ENCODE data around the gene MYLK2.

- TF ChIP-seq, protein P1, sequence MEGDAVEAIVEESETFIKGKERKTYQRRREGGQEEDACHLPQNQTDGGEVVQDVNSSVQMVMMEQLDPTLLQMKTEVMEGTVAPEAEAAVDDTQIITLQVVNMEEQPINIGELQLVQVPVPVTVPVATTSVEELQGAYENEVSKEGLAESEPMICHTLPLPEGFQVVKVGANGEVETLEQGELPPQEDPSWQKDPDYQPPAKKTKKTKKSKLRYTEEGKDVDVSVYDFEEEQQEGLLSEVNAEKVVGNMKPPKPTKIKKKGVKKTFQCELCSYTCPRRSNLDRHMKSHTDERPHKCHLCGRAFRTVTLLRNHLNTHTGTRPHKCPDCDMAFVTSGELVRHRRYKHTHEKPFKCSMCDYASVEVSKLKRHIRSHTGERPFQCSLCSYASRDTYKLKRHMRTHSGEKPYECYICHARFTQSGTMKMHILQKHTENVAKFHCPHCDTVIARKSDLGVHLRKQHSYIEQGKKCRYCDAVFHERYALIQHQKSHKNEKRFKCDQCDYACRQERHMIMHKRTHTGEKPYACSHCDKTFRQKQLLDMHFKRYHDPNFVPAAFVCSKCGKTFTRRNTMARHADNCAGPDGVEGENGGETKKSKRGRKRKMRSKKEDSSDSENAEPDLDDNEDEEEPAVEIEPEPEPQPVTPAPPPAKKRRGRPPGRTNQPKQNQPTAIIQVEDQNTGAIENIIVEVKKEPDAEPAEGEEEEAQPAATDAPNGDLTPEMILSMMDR (IDR thresholded peaks at IDR 0.05): no peak
- TF ChIP-seq POLR2A (IDR thresholded peaks at IDR 0.05): no peak
Observed at GRCh38 chr20:31868853-31869672, 49.9 kb downstream of the MYLK2 start.
